Erythroblast (primary cell): Measurements from ENCODE around the gene PEX10.

Experiments
- GATA1 ChIP-seq: IDR thresholded peaks from 2 replicates; pipeline ENCODE4 v1.6.1; 2011; ENCODE audit warnings: low read depth, mild to moderate bottlenecking, control low read depth, low read length, moderate library complexity
- POLR2A ChIP-seq: IDR thresholded peaks from 2 replicates; pipeline ENCODE4 v1.6.1; 2011; ENCODE audit warnings: mild to moderate bottlenecking, low read length

DNA sequence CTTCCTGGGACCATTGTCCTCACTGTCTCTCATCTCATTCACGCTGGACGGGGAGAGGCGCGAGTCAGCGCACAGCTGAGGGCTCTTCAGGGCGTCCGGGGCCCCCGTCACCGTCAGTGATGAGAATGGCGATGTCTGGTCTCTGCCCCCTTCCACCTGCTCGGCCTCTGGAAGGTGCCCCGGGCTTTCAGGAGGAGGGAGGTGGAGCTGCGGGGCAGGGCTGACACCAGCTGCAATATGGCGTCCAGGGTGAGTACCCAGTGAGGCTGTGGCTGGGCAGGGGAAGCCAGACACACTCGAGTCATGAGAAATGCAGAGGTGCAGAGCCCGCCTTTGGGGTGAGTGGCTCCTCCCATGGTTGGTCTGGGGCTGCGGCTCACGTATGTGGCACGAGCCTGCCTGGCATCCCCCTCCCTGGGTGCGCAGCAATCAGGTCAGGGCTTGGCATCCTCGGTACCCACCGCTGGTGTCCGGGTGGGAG, 36.1 kb downstream of the PEX10 start:
- no peak for TF ChIP-seq POLR2A
- no peak for TF ChIP-seq GATA1
